SK-N-SH (cell line): ENCODE measurements around the gene JAM2. TPM values are rescaled to one million over a fixed set of nuclear protein-coding genes. Genes with fewer than 3 reads are reported as not detected.

Source experiments
- CTCF ChIA-PET: fragments of 300-600, 350-600 bp; formaldehyde crosslinking; extraction: SDS; loops from one replicate; lab custom pipeline; 2021; lab: Yijun Ruan, JAX
- POLR2A ChIA-PET: fragments of 350-600 bp; sonication (Branson Sonifier 250); formaldehyde crosslinking; extraction: SDS; loops from one replicate; lab custom pipeline; 2020; ENCODE audit warnings: antibody characterized with exemption, inconsistent platforms; lab: Yijun Ruan, JAX
- DNase-seq: peaks from one replicate; pipeline ENCODE4 v3.0.0; 2012
- H2AFZ ChIP-seq: fragments of 200-600 bp; sonication (generic); 2 replicates; pipeline ENCODE4 v1.8.1; 2016; ENCODE audit warnings: antibody characterized with exemption, mild to moderate bottlenecking, low read depth
- H3F3A ChIP-seq: fragments of 200-600 bp; sonication (generic); replicated peaks from 2 replicates; pipeline ENCODE3; 2016; ENCODE audit warnings: antibody characterized with exemption, mild to moderate bottlenecking; ENCODE audit not compliant: insufficient read depth
- H3K27ac ChIP-seq, 2 experiments: fragments of 200-500 bp in 1 of 2; fragments of 200-600 bp in 1 of 2; sonication (Bioruptor generic) in 1 of 2; sonication (generic), shearing (Covaris generic) in 1 of 2; 2 replicates each; pipeline versions ENCODE4 v1.5.1 to v1.6.1; 2014 to 2016; ENCODE audit warnings: low read depth in 2 of 2, inconsistent platforms in 1 of 2, low read length in 1 of 2, mild to moderate bottlenecking in 1 of 2, mixed read lengths in 1 of 2
- H3K27me3 ChIP-seq: fragments of 200-600 bp; sonication (generic), shearing (Covaris generic); 2 replicates; pipeline ENCODE4 v1.6.1; 2016; ENCODE audit warnings: mixed run types; ENCODE audit not compliant: insufficient read depth
- H3K36me3 ChIP-seq, 2 experiments: fragments of 200-500 bp in 1 of 2; fragments of 200-600 bp in 1 of 2; sonication (Bioruptor generic) in 1 of 2; sonication (generic) in 1 of 2; replicated peaks in 1 of 2; 2 replicates each; pipeline versions ENCODE3 to v1.5.1; 2014 to 2016; ENCODE audit warnings: low read length in 1 of 2, mild to moderate bottlenecking in 1 of 2; ENCODE audit not compliant: insufficient read depth in 2 of 2, control insufficient read depth in 1 of 2
- H3K4me1 ChIP-seq, 2 experiments: fragments of 200-500 bp in 1 of 2; fragments of 200-600 bp in 1 of 2; sonication (Bioruptor generic) in 1 of 2; sonication (generic), shearing (Covaris generic) in 1 of 2; 2 replicates each; pipeline versions ENCODE4 v1.5.1 to v1.6.1; 2014 to 2016; ENCODE audit warnings: low read depth in 1 of 2, low read length in 1 of 2, mixed run types in 1 of 2; ENCODE audit not compliant: insufficient read depth in 2 of 2, control insufficient read depth in 1 of 2
- H3K4me2 ChIP-seq: fragments of 200-600 bp; sonication (generic), shearing (Covaris generic); 2 replicates; pipeline ENCODE4 v1.6.1; 2017; ENCODE audit warnings: mixed run types
- H3K4me3 ChIP-seq, 2 experiments: fragments of 200-500 bp in 1 of 2; fragments of 200-600 bp in 1 of 2; sonication (Bioruptor generic) in 1 of 2; sonication (generic), shearing (Covaris generic) in 1 of 2; 2 replicates each; pipeline versions ENCODE4 v1.5.1 to v1.8.1; 2014 to 2016; ENCODE audit warnings: low read depth in 2 of 2, inconsistent platforms in 1 of 2, low read length in 1 of 2, mild to moderate bottlenecking in 1 of 2, mixed read lengths in 1 of 2, moderate library complexity in 1 of 2
- H3K79me2 ChIP-seq: fragments of 200-600 bp; sonication (generic); 2 replicates; pipeline ENCODE4 v1.8.1; 2017; ENCODE audit warnings: mild to moderate bottlenecking; ENCODE audit not compliant: insufficient read depth
- H3K9ac ChIP-seq: fragments of 200-600 bp; sonication (generic); 2 replicates; pipeline ENCODE4 v1.6.1; 2017; ENCODE audit warnings: mixed run types
- H3K9me2 ChIP-seq: fragments of 200-600 bp; sonication (generic); 2 replicates; pipeline ENCODE4 v1.6.1; 2017; ENCODE audit warnings: mixed run types
- H3K9me3 ChIP-seq: fragments of 200-600 bp; sonication (generic); 2 replicates; pipeline ENCODE4 v1.6.1; 2017; ENCODE audit warnings: mixed run types, mild to moderate bottlenecking, moderate library complexity
- H4K20me1 ChIP-seq: fragments of 200-600 bp; sonication (generic); 2 replicates; pipeline ENCODE4 v1.6.1; 2017; ENCODE audit warnings: mild to moderate bottlenecking, mixed run types; ENCODE audit not compliant: insufficient read depth
- CHD2 ChIP-seq: fragments of 150-350 bp; IDR thresholded peaks from 2 replicates; pipeline ENCODE4 v1.6.1; 2018; ENCODE audit warnings: low read length; ENCODE audit not compliant: partially characterized antibody
- ELF1 ChIP-seq: IDR thresholded peaks from 2 replicates; pipeline ENCODE4 v1.4.0; 2012
- EP300 ChIP-seq, 2 experiments: IDR thresholded peaks; 2 replicates each; pipeline versions ENCODE4 v1.4.0 to v1.6.1; 2012; ENCODE audit warnings: borderline replicate concordance in 1 of 2, low read depth in 1 of 2, low read length in 1 of 2
- EZH2phosphoT487 ChIP-seq: fragments of 200-600 bp; sonication (generic); IDR thresholded peaks from 2 replicates; pipeline ENCODE4 v1.6.1; 2017; ENCODE audit warnings: low read depth, mixed run types, mild to moderate bottlenecking, antibody characterized with exemption, moderate library complexity, borderline replicate concordance
- IRF3 ChIP-seq: fragments of 150-350 bp; IDR thresholded peaks from 2 replicates; pipeline ENCODE4 v1.6.1; 2016; ENCODE audit warnings: mild to moderate bottlenecking, low read depth, low read length
- JUND ChIP-seq: IDR thresholded peaks from 2 replicates; pipeline ENCODE4 v1.4.0; 2012
- MAX ChIP-seq: IDR thresholded peaks from 2 replicates; pipeline ENCODE4 v1.4.0; 2012; ENCODE audit warnings: low read depth
- PBX3 ChIP-seq: IDR thresholded peaks from 2 replicates; pipeline ENCODE4; 2012
- POLR2AphosphoS5 ChIP-seq: IDR thresholded peaks from 2 replicates; pipeline ENCODE4 v1.6.1; 2012; ENCODE audit warnings: low read depth, low read length
- RAD21 ChIP-seq: IDR thresholded peaks from 2 replicates; pipeline ENCODE4 v1.6.1; 2012; ENCODE audit warnings: mild to moderate bottlenecking, low read length
- RCOR1 ChIP-seq: fragments of 150-350 bp; IDR thresholded peaks from 2 replicates; pipeline ENCODE4 v1.6.1; 2017; ENCODE audit warnings: antibody characterized with exemption, low read length
- REST ChIP-seq: IDR thresholded peaks from 2 replicates; pipeline ENCODE4 v1.6.1; 2012; ENCODE audit warnings: mild to moderate bottlenecking, low read depth, low read length, moderate library complexity
- RFX5 ChIP-seq: IDR thresholded peaks from 2 replicates; pipeline ENCODE4 v1.6.1; 2012; ENCODE audit warnings: mild to moderate bottlenecking, improper control_type of control experiment, low read length
- RXRA ChIP-seq: IDR thresholded peaks from 2 replicates; pipeline ENCODE4 v1.4.0; 2012; ENCODE audit warnings: low read depth, mild to moderate bottlenecking, borderline replicate concordance
- TAF1 ChIP-seq: IDR thresholded peaks from 2 replicates; pipeline ENCODE4 v1.6.1; 2012; ENCODE audit warnings: low read depth, mild to moderate bottlenecking, low read length, moderate library complexity, borderline replicate concordance
- TCF12 ChIP-seq: IDR thresholded peaks from 2 replicates; pipeline ENCODE4 v1.4.0; 2012
- TEAD4 ChIP-seq: IDR thresholded peaks from 2 replicates; pipeline ENCODE4 v1.4.0; 2012; ENCODE audit warnings: mild to moderate bottlenecking, borderline replicate concordance; ENCODE audit not compliant: insufficient read depth
- USF2 ChIP-seq: fragments of 150-350 bp; IDR thresholded peaks from 2 replicates; pipeline ENCODE4 v1.6.1; 2017; ENCODE audit warnings: antibody characterized with exemption, low read length, low read depth, borderline replicate concordance
- ZBTB33 ChIP-seq: IDR thresholded peaks from 2 replicates; pipeline ENCODE4 v1.4.0; 2012; ENCODE audit warnings: low read depth, borderline replicate concordance
- WGBS: methylation state at CpG from one replicate; pipeline ENCODE4 v1.1.6; 2017; ENCODE audit warnings: low lambda C conversion rate; 5-methylcytosine and 5-hydroxymethylcytosine counted together
- polyA plus RNA-seq, 3 experiments: library from polyadenylated mRNA; depleted of rRNA; stranded (reverse); fragments of >200 nt; gene quantifications; 2 replicates each; pipeline ENCODE4 v1.2.3, GENCODE V29; 2012

The JAM2 gene
- polyA plus RNA-seq, 1 of the 3 experiments (the other 2 are of a cell fraction) = 8.3 TPM

- Histone ChIP-seq H2AFZ (no peak overlapping the region), H3K4me2 (no peak overlapping the region), H3K9ac (no peak overlapping the region), H3K4me3 (no peak overlapping the region), H3K27ac (no peak overlapping the region), H3K36me3 (peaks cover 15 to 18% of the 10 kb centered on the region in 2 experiments), H3K9me2 (no peaks in the 10 kb centered on the region), H3F3A (peaks cover 5% of the 10 kb centered on the region), H4K20me1 (no peaks in the 10 kb centered on the region), H3K27me3 (no peaks in the 10 kb centered on the region), H3K79me2 (peaks cover 35% of the 10 kb centered on the region), H3K9me3 (no peaks in the 10 kb centered on the region), H3K4me1 (no peaks in the 10 kb centered on the region; a peak in 2 of 4 replicates)
- CTCF ChIA-PET = interaction anchor here (1.0 kb wide), 1 partner anchor 135 kb away, joined by 4 read pairs; no protein-coding TSS in a partner anchor
- no peak for DNase-seq
- no peak for TF ChIP-seq CHD2
- no peak for TF ChIP-seq ELF1
- no peak for TF ChIP-seq EP300 (IDR thresholded peaks at IDR 0.05; ENCODE audit: borderline replicate concordance in 1 of 2, low read depth in 1 of 2, low read length in 1 of 2)
- no peak for TF ChIP-seq USF2
- no peak for TF ChIP-seq RAD21
- TF ChIP-seq IRF3 = no peak
- no peak for TF ChIP-seq TCF12
- no peak for TF ChIP-seq MAX
- TF ChIP-seq RCOR1 = no peak
- TF ChIP-seq EZH2phosphoT487 = no peak
- WGBS = 100% methylated on average over 3 of the region's 3 CpGs
- POLR2A ChIA-PET = interaction anchor here (0.7 kb wide), 1 partner anchor 1517 kb away, joined by 5 read pairs; no protein-coding TSS in a partner anchor
Observed at GRCh38 chr21:25742900-25743299, 103.8 kb downstream of the JAM2 start.

- Histone ChIP-seq H3K27me3 (no peaks in the 10 kb centered on the region), H3K79me2 (peaks cover 15% of the 10 kb centered on the region; the same call in 1 of the 2 replicates), H3K9ac (no peak overlapping the region), H3K36me3 (peaks cover 15 to 23% of the 10 kb centered on the region in 2 experiments), H3K9me3 (no peaks in the 10 kb centered on the region), H3K9me2 (no peaks in the 10 kb centered on the region), H3K27ac (no peak overlapping the region), H3K4me1 (no peaks in the 10 kb centered on the region), H2AFZ (no peak overlapping the region), H3F3A (peaks cover 8% of the 10 kb centered on the region), H3K4me3 (no peak overlapping the region), H4K20me1 (no peaks in the 10 kb centered on the region), H3K4me2 (no peak overlapping the region)
- 97% methylated on average over 2 of the region's 2 CpGs for WGBS
- no peak for DNase-seq
- ChIA-PET POLR2A (no interaction called here), CTCF (interaction anchor here (0.8 to 1.5 kb wide), 2 partner anchors 46 to 57 kb away, joined by 3 to 4 read pairs; no protein-coding TSS in a partner anchor)
- TF ChIP-seq POLR2AphosphoS5 = no peak
- TF ChIP-seq RXRA = no peak
- TF ChIP-seq RFX5 = no peak
- TF ChIP-seq ZBTB33 = no peak
- no peak for TF ChIP-seq TAF1
- no peak for TF ChIP-seq REST
- no peak for TF ChIP-seq PBX3
- no peak for TF ChIP-seq CHD2
- TF ChIP-seq JUND = no peak
- TF ChIP-seq TEAD4 = no peak
Observed at GRCh38 chr21:25744854-25745253, 105.8 kb downstream of the JAM2 start.
